Calu3 (cell line): ENCODE data around the gene ATG12. TPM values are rescaled to one million over a fixed set of nuclear protein-coding genes. Genes with fewer than 3 reads are reported as not detected.

Experiments used
- BruUV-seq: library from RNA; stranded (reverse); fragments of 400-500 nt; replicated peaks from 2 replicates; lab custom pipeline; 2021; lab: Mats Ljungman, UMichigan
- CTCF ChIA-PET: fragments of 300-600 bp; sonication (Branson Sonifier 250); formaldehyde crosslinking; loops from one replicate; lab custom pipeline; 2022; ENCODE audit warnings: antibody characterized with exemption; lab: Charles Lee
- DNase-seq: peaks from one replicate; pipeline ENCODE4 v3.0.0; 2022
- H3K27ac Mint-ChIP-seq: one replicate; pipeline ENCODE4 v1.8.0; 2022; ENCODE audit warnings: mixed read lengths; ENCODE audit not compliant: unreplicated experiment
- H3K27me3 Mint-ChIP-seq: one replicate; pipeline ENCODE4 v1.8.0; 2022; ENCODE audit warnings: mixed read lengths; ENCODE audit not compliant: unreplicated experiment
- H3K36me3 Mint-ChIP-seq: one replicate; pipeline ENCODE4 v1.8.0; 2022; ENCODE audit warnings: mild to moderate bottlenecking, moderate library complexity, mixed read lengths; ENCODE audit not compliant: insufficient read depth, unreplicated experiment
- H3K4me1 Mint-ChIP-seq: one replicate; pipeline ENCODE4 v1.8.0; 2022; ENCODE audit warnings: mild to moderate bottlenecking, low read depth, mixed read lengths; ENCODE audit not compliant: unreplicated experiment
- H3K4me3 Mint-ChIP-seq: one replicate; pipeline ENCODE4 v1.8.0; 2022; ENCODE audit warnings: mild to moderate bottlenecking, low read depth, moderate library complexity, mixed read lengths; ENCODE audit not compliant: unreplicated experiment
- H3K9me3 Mint-ChIP-seq: one replicate; pipeline ENCODE4 v1.8.0; 2022; ENCODE audit warnings: low read depth, mixed read lengths; ENCODE audit not compliant: unreplicated experiment
- intact Hi-C: fragments of 100-400 bp; cut with micrococcal nuclease; formaldehyde crosslinking; loops from one replicate; pipeline ENCODE4 v1.10.0; 2022; ENCODE audit not compliant: unreplicated experiment
- total RNA-seq: library from RNA; stranded (reverse); gene quantifications from 2 replicates; pipeline ENCODE4 v1.2.3, GENCODE V29; 2022
- TF ChIP-seq, protein P1 (sequence below): fragments of 200-600 bp; IDR thresholded peaks from one replicate; pipeline ENCODE4 v1.8.0; 2022; ENCODE audit warnings: antibody characterized with exemption; ENCODE audit not compliant: unreplicated experiment

The ATG12 gene
- total RNA-seq, 1 experiment from 2014 or later: 60.5 TPM

DNA sequence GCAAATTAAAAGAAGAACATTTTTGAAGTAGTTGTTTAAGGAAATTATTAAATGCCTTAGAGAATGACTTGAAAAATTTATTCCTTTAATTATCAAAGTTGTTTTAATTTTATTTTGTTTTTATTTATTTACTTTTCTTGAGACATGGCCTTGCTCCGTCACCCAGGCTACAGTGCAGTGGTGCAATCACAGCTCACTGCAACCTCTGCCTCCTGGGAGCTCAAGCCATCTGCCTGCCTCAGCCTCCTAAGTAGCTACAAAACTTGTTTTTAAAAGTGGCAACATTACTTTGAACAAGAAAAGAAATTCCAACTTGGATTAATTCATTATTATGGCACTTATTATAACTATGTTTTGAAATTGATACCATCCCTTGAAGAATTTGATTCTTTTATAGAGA is 53.9 kb downstream of the ATG12 start:
- BruUV-seq: no TSS peak
- DNase-seq: no peak
- Mint-ChIP-seq H3K4me1 (no peaks in the 10 kb centered on the region), H3K4me3 (no peak overlapping the region), H3K27me3 (peaks cover 16% of the 10 kb centered on the region), H3K9me3 (no peaks in the 10 kb centered on the region), H3K27ac (no peak overlapping the region), H3K36me3 (no peaks in the 10 kb centered on the region)
- TF ChIP-seq, protein P1, sequence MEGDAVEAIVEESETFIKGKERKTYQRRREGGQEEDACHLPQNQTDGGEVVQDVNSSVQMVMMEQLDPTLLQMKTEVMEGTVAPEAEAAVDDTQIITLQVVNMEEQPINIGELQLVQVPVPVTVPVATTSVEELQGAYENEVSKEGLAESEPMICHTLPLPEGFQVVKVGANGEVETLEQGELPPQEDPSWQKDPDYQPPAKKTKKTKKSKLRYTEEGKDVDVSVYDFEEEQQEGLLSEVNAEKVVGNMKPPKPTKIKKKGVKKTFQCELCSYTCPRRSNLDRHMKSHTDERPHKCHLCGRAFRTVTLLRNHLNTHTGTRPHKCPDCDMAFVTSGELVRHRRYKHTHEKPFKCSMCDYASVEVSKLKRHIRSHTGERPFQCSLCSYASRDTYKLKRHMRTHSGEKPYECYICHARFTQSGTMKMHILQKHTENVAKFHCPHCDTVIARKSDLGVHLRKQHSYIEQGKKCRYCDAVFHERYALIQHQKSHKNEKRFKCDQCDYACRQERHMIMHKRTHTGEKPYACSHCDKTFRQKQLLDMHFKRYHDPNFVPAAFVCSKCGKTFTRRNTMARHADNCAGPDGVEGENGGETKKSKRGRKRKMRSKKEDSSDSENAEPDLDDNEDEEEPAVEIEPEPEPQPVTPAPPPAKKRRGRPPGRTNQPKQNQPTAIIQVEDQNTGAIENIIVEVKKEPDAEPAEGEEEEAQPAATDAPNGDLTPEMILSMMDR: no peak
- CTCF ChIA-PET: no interaction called here
- intact Hi-C loops: no loop called here

DNA sequence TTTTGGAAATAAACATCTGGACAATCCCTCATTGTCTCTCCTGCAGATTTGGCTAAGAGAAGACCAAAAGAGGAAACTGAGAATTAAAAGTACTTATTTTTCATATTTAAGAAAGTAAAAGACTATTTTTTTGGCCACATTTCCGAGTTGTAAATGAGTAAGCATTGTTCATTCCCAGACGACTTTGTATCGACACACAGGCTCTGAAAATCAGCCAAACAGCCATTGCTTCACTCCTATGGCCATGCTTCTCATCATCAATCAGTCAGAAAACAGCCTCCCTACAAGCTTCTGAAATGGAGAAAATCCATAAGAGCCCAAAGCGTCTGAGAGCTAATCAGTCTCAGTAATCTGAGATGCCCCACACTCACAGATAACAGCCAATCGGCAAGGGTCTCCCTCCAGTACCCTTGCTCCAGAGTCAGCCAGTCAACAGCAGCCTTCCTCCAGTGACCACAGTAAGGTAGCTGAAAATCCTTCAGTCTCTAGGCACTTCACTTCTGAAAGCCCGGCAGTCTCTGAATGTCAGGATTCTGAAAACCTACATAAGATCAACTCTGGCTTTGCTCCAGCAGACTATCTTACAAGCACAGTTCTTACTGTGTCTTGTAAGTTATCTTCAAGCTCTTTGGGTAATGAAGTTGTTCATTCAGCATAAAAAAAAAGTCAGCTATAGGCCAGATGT is 55.8 kb downstream of the ATG12 start:
- no peaks in the 10 kb centered on the region for H3K4me1 Mint-ChIP-seq
- TF ChIP-seq, protein P1: no peak
- intact Hi-C loops: no loop called here
- H3K4me3 Mint-ChIP-seq: no peak overlapping the region
- DNase-seq: no peak
- H3K36me3 Mint-ChIP-seq: no peaks in the 10 kb centered on the region
- H3K27ac Mint-ChIP-seq: no peak overlapping the region
- H3K9me3 Mint-ChIP-seq: no peaks in the 10 kb centered on the region
- H3K27me3 Mint-ChIP-seq: peaks cover 3% of the 10 kb centered on the region
- CTCF ChIA-PET: no interaction called here
- no TSS peak for BruUV-seq

DNA sequence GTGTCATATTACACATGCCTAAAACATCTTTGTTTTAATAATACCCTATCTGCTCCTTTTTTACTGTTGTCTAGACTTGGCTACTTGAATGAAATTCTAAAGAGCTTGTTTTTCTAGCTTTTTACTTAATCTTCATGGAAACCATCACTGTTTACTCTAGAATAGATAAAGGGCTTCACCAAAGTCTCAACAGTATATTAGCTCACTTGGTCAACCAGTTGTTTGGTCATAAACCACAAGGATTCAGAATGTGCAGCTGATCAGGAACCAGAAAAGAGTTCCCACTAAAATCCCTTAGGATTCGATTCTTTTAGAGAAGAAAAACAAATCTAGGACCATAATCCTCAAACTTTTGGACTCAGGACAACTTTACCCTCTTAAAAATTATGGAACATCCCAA is 62.9 kb downstream of the ATG12 start:
- Mint-ChIP-seq H3K4me1 (no peaks in the 10 kb centered on the region), H3K27ac (no peak overlapping the region), H3K36me3 (no peaks in the 10 kb centered on the region), H3K4me3 (no peak overlapping the region), H3K27me3 (peaks cover 11% of the 10 kb centered on the region), H3K9me3 (no peaks in the 10 kb centered on the region)
- CTCF ChIA-PET: no interaction called here
- TF ChIP-seq, protein P1: no peak
- no peak for DNase-seq
- BruUV-seq: no TSS peak
- intact Hi-C loops: no loop called here

Other genes with a start within 250 kb of the ATG12 start
- 1.2 and 2.1 TPM in 2 replicates for gene TICAM2, start 239.1 kb downstream of the ATG12 start, total RNA-seq
- gene TMED7, start 215.5 kb downstream of the ATG12 start, total RNA-seq: 121 and 137 TPM in 2 replicates
- not detected in 2 replicates for gene CDO1, start 24.9 kb downstream of the ATG12 start, total RNA-seq
- 87.4 and 101 TPM in 2 replicates for gene AP3S1, start 370 bp upstream of the ATG12 start, total RNA-seq
- 0.14 and 0.71 TPM in 2 replicates for gene LVRN, start 120.9 kb upstream of the ATG12 start, total RNA-seq
- 0.66 and 1.2 TPM in 2 replicates for gene ARL14EPL, start 190.9 kb upstream of the ATG12 start, total RNA-seq
- gene COMMD10, start 243.5 kb upstream of the ATG12 start, total RNA-seq: 39.8 and 40.2 TPM in 2 replicates